Measurements from ENCODE around the gene TRRAP.

TRRAP gene

DNA sequence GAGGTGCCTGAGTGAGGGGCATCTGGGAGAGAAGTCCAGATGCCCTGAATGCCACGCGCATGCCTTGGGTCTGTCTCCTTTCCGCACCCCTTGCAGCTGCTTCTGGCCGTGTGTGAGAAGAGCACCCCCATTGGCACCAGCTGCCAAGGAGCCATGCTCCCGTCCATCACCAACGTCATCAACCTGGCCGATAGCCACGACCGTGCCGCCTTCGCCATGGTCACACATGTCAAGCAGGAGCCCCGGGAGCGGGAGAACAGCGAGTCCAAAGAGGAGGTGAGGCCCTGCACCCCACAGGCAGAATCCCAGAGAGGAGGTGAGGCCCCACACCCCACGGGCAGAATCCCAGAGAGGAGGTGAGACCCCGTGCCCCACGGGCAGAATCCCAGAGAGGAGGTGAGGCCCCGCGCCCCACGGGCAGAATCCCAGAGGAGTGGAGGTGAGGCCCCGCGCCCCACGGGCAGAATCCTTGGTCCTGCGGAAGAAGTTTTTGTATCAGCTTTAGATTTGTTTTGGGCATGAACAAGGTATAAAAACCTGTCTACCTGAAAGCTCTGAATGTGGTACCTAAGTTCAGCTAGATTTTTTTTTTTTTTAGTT is 91.8 kb downstream of the TRRAP start:
- H3K4me3 ChIP-seq (ENCODE audit: low read length) = no peak overlapping the region
- H3K4me1 ChIP-seq (ENCODE audit: control insufficient read depth, insufficient read depth, low read length) = no peaks in the 10 kb centered on the region
- H3K27ac ChIP-seq (ENCODE audit: low read depth, low read length) = no peak overlapping the region
- H3K9ac ChIP-seq (ENCODE audit: low read length) = no peak overlapping the region
- H3K36me3 ChIP-seq (ENCODE audit: control insufficient read depth, insufficient read depth, low read length) = peaks cover 66% of the 10 kb centered on the region
- no peaks in the 10 kb centered on the region for H3K27me3 ChIP-seq (ENCODE audit: control insufficient read depth, insufficient read depth, low read length)

DNA sequence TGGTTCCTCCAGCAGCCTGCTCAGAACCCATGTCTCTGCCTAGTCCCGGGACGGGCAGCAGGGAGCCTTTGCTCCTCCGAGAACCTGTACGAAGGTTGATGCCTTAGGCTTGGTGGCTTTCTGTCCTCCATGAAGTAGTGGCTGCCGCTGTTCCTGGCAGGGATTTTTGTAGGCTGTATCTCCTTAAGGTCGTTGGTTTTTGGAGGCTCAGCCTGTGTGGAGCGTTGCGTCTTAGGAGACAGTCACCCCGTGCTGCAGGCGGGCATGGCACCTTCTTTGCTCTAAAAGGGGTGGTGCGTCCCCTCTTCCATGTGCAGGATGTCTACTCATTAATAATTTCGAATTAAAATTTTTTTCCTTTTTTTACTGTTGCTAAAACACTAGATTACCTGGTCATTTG is 92.5 kb downstream of the TRRAP start:
- Histone ChIP-seq H3K27me3 (ENCODE audit: control insufficient read depth, insufficient read depth, low read length) (no peaks in the 10 kb centered on the region), H3K27ac (ENCODE audit: low read depth, low read length) (no peak overlapping the region), H3K36me3 (ENCODE audit: control insufficient read depth, insufficient read depth, low read length) (peaks cover 61% of the 10 kb centered on the region), H3K4me3 (ENCODE audit: low read length) (no peak overlapping the region), H3K9ac (ENCODE audit: low read length) (no peak overlapping the region), H3K4me1 (ENCODE audit: control insufficient read depth, insufficient read depth, low read length) (no peaks in the 10 kb centered on the region)

DNA sequence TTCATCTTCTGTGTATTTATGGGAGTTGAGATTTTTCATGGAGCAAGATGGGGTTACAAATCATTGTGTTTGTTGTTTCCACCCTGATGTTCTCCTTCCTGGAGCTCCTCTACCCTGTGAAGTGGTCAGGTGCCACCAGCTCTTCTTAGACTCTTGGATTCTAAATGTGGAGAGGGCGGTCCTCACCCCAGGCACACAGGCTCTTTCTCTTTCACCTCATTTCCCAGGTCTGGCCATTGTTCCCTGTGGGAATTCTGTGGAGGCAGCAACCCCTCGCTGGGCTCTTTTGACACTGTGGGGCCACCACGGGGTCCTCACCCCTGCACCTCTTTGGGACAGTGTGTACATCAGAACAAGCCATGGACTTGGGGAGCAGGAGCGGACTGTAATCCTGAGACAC is 95.9 kb downstream of the TRRAP start:
- Histone ChIP-seq H3K9ac (ENCODE audit: low read length) (no peak overlapping the region), H3K4me1 (ENCODE audit: control insufficient read depth, insufficient read depth, low read length) (no peaks in the 10 kb centered on the region), H3K27me3 (ENCODE audit: control insufficient read depth, insufficient read depth, low read length) (no peaks in the 10 kb centered on the region), H3K36me3 (ENCODE audit: control insufficient read depth, insufficient read depth, low read length) (peaks cover 72% of the 10 kb centered on the region), H3K4me3 (ENCODE audit: low read length) (no peak overlapping the region), H3K27ac (ENCODE audit: low read depth, low read length) (no peak overlapping the region)

DNA sequence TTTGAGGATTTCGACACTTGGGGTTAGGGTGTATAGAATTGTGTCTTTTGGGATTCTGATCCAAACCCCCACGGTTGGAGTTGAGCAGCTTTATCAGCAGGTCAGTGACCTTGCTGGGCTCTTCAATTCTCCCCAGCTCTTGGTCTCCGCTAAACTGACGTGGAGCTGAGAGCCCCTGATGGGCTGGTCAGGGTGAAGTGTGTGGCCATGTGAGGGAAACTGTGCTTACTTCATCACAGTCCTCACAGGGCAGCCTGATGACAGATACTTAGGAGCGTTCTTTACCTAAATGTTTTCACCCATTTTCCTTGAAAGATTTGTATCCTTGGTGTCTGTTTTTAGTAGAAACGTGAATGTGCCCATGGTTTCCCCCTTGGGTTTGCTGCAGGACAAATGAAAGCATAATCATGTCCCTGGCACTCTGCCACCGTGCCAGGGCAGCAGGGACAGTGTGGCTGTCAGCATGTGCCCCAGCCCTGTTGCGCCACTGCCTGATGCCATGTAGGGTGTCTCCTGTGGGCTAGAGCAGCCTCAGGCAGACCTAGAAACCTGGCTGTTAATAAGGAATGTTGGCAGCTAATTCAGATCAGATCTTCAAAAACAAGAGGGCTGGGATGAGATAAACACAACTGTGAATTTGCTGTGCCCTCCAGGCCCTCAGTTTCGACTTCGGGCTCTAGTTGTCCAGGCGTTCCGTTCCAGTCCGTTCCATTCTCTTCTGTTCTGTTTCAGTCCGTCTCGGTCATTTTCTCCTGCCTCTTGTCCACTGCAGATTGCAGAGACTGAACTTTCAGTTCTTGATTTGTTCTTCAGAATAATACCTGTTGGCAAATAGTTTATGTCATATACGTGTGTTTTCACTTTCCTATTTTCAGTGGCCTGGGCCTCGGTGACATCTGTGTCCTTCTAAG is 96.8 kb downstream of the TRRAP start:
- Histone ChIP-seq H3K27ac (ENCODE audit: low read depth, low read length) (no peak overlapping the region), H3K4me1 (ENCODE audit: control insufficient read depth, insufficient read depth, low read length) (no peaks in the 10 kb centered on the region), H3K36me3 (ENCODE audit: control insufficient read depth, insufficient read depth, low read length) (peaks cover 69% of the 10 kb centered on the region), H3K27me3 (ENCODE audit: control insufficient read depth, insufficient read depth, low read length) (no peaks in the 10 kb centered on the region), H3K9ac (ENCODE audit: low read length) (no peak overlapping the region), H3K4me3 (ENCODE audit: low read length) (no peak overlapping the region)

DNA sequence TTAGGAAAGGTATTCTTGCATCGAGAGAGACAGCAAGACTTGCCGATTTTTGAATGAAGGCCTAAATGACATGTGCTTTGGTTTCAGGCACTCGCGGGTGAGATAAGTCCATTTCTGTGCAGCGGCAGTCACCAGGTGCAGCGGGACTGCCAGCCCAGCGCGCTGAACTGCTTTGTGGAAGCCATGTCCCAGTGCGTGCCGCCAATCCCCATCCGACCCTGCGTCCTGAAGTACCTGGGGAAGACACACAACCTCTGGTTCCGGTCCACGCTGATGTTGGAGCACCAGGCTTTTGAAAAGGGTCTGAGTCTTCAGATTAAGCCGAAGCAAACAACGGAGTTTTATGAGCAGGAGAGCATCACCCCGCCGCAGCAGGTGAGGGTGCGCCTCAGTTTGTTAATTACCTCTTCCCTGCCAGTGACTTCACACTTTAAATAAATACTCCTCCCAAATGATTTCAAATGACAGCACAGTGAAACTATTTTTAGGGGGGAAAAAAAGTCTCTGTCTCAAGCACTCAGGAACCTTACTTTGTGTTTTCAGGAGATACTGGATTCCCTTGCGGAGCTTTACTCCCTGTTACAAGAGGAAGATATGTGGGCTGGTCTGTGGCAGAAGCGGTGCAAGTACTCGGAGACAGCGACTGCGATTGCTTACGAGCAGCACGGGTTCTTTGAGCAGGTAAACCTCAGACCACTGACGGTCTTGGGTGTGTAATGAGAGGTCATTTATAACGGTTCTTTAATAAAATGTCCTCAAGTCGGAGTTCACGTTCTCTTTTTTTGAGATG is 98.3 kb downstream of the TRRAP start:
- Histone ChIP-seq H3K4me3 (ENCODE audit: low read length) (no peak overlapping the region), H3K27me3 (ENCODE audit: control insufficient read depth, insufficient read depth, low read length) (no peaks in the 10 kb centered on the region), H3K9ac (ENCODE audit: low read length) (no peak overlapping the region), H3K36me3 (ENCODE audit: control insufficient read depth, insufficient read depth, low read length) (peaks cover 61% of the 10 kb centered on the region), H3K27ac (ENCODE audit: low read depth, low read length) (no peak overlapping the region), H3K4me1 (ENCODE audit: control insufficient read depth, insufficient read depth, low read length) (no peaks in the 10 kb centered on the region)

DNA sequence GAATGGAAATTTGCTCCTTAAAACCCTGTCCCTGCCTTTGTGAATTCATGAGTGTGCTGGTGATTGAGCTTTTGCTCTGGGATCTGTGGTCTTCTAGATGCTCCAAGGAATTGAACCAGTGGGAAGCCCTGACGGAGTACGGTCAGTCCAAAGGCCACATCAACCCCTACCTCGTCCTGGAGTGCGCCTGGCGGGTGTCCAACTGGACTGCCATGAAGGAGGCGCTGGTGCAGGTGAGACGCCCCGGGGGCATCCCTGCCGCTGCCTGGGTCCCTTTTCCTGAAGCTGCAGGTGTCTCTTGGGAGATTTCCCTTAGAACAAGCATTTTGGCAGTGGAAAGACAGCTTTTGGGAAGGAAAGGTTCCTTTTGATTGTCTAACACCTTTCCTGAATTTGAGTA is 100.3 kb downstream of the TRRAP start:
- Histone ChIP-seq H3K9ac (ENCODE audit: low read length) (no peak overlapping the region), H3K36me3 (ENCODE audit: control insufficient read depth, insufficient read depth, low read length) (peaks cover 61% of the 10 kb centered on the region), H3K4me1 (ENCODE audit: control insufficient read depth, insufficient read depth, low read length) (no peaks in the 10 kb centered on the region), H3K4me3 (ENCODE audit: low read length) (no peak overlapping the region), H3K27me3 (ENCODE audit: control insufficient read depth, insufficient read depth, low read length) (no peaks in the 10 kb centered on the region), H3K27ac (ENCODE audit: low read depth, low read length) (no peak overlapping the region)

DNA sequence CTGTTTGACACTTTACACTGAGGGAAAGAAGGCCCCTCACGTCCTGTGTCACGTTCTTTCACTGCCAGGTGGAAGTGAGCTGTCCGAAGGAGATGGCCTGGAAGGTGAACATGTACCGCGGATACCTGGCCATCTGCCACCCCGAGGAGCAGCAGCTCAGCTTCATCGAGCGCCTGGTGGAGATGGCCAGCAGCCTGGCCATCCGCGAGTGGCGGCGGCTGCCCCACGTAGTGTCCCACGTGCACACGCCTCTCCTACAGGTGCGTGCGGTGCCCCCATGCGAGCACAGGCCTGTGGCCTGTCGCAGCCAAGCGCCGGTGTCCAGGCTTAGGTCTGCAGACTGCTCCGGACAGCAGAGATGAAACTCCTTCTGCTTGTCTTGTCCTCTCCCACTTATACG is 103.4 kb downstream of the TRRAP start:
- H3K36me3 ChIP-seq (ENCODE audit: control insufficient read depth, insufficient read depth, low read length) = peaks cover 61% of the 10 kb centered on the region
- H3K27ac ChIP-seq (ENCODE audit: low read depth, low read length) = no peak overlapping the region
- no peak overlapping the region for H3K9ac ChIP-seq (ENCODE audit: low read length)
- H3K4me1 ChIP-seq (ENCODE audit: control insufficient read depth, insufficient read depth, low read length) = no peaks in the 10 kb centered on the region
- no peak overlapping the region for H3K4me3 ChIP-seq (ENCODE audit: low read length)
- H3K27me3 ChIP-seq (ENCODE audit: control insufficient read depth, insufficient read depth, low read length) = no peaks in the 10 kb centered on the region

DNA sequence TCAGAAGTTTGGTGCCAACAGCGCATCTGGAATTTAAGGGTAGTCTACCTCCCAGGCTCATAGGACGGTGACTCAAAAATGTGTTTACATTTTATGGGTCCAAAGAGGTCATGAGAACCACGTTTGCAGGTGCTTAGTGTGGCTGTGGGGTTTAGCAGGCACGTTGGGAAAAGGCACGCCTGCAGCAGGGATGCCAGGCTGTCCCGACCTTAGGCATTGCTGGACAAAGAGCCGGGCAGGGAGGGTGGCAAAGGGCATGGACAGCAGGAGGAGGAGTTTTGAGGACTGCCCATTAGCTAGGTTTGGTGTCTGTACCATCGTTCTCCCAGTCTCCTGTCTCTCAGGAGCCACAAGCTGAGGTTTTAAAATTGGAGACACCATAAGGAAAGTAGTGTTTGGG is 104.4 kb downstream of the TRRAP start:
- H3K27me3 ChIP-seq (ENCODE audit: control insufficient read depth, insufficient read depth, low read length) = no peaks in the 10 kb centered on the region
- H3K36me3 ChIP-seq (ENCODE audit: control insufficient read depth, insufficient read depth, low read length) = peaks cover 55% of the 10 kb centered on the region
- H3K4me3 ChIP-seq (ENCODE audit: low read length) = no peak overlapping the region
- no peaks in the 10 kb centered on the region for H3K4me1 ChIP-seq (ENCODE audit: control insufficient read depth, insufficient read depth, low read length)
- no peak overlapping the region for H3K27ac ChIP-seq (ENCODE audit: low read depth, low read length)
- H3K9ac ChIP-seq (ENCODE audit: low read length) = no peak overlapping the region

DNA sequence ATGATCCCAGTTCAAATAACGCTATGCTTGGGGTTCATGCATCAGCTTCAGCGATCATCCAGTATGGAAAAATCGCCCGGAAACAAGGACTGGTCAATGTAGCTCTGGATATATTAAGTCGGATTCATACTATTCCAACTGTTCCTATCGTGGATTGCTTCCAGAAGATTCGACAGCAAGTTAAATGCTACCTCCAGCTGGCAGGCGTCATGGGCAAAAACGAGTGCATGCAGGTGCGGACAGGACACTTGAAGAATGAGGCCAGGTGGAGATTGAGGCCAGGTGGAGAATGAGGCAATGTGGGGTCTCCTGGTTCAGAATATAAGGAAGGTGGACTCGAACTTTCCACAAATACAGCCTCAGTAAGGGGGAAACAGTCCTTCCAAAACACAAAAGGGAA is 105.8 kb downstream of the TRRAP start:
- peaks cover 47% of the 10 kb centered on the region for H3K36me3 ChIP-seq (ENCODE audit: control insufficient read depth, insufficient read depth, low read length)

DNA sequence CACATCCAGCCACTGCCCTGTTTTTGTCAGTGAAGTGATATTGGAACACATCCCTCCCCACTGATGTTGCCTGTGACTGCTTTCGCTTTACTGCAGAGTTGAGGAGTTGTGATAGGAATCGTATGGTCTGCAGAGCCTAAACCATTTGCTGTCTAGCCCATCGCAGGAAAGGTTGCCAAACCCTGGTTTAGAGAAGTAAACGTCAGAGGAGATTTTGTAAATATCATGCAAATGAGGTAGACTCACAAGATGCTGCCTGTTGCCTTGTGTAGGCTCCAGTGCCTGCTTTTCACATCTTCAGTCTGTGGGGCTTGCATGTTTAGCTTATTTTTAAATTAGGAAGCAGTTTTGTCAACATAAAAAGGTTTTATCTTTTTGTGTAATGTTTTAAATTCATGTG is 107.1 kb downstream of the TRRAP start:
- Histone ChIP-seq H3K4me1 (ENCODE audit: control insufficient read depth, insufficient read depth, low read length) (no peaks in the 10 kb centered on the region), H3K9ac (ENCODE audit: low read length) (no peak overlapping the region), H3K4me3 (ENCODE audit: low read length) (no peak overlapping the region), H3K27me3 (ENCODE audit: control insufficient read depth, insufficient read depth, low read length) (no peaks in the 10 kb centered on the region), H3K36me3 (ENCODE audit: control insufficient read depth, insufficient read depth, low read length) (peaks cover 44% of the 10 kb centered on the region), H3K27ac (ENCODE audit: low read depth, low read length) (no peak overlapping the region)

More for the DNA sequence above, 105.8 kb downstream of the TRRAP start:
- no peak overlapping the region for H3K4me3 ChIP-seq (ENCODE audit: low read length)
- H3K27me3 ChIP-seq (ENCODE audit: control insufficient read depth, insufficient read depth, low read length) = no peaks in the 10 kb centered on the region
- H3K9ac ChIP-seq (ENCODE audit: low read length) = no peak overlapping the region
- H3K27ac ChIP-seq (ENCODE audit: low read depth, low read length) = no peak overlapping the region
- H3K4me1 ChIP-seq (ENCODE audit: control insufficient read depth, insufficient read depth, low read length) = no peaks in the 10 kb centered on the region

DNA sequence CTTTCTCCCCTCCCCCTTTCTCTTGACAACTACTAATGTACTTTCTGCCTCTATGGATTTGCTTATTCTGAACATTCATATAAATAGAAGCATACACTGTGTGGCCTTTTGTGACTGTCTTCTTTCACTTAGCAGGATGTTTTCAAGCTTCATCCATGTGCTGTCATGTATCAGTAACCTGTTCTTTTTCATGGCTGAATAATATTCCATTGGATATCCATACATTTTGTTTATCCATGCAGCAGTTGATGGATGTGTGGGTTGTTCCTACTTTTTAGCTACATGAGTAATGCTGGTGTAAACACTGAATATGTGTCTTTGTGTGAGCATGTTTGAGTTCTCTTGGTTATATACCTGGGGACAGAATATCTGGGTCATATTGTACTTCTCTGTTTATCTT is 107.6 kb downstream of the TRRAP start:
- no peaks in the 10 kb centered on the region for H3K27me3 ChIP-seq (ENCODE audit: control insufficient read depth, insufficient read depth, low read length)
- no peak overlapping the region for H3K4me3 ChIP-seq (ENCODE audit: low read length)
- no peak overlapping the region for H3K27ac ChIP-seq (ENCODE audit: low read depth, low read length)
- H3K36me3 ChIP-seq (ENCODE audit: control insufficient read depth, insufficient read depth, low read length) = peaks cover 47% of the 10 kb centered on the region
- H3K9ac ChIP-seq (ENCODE audit: low read length) = no peak overlapping the region
- no peaks in the 10 kb centered on the region for H3K4me1 ChIP-seq (ENCODE audit: control insufficient read depth, insufficient read depth, low read length)

DNA sequence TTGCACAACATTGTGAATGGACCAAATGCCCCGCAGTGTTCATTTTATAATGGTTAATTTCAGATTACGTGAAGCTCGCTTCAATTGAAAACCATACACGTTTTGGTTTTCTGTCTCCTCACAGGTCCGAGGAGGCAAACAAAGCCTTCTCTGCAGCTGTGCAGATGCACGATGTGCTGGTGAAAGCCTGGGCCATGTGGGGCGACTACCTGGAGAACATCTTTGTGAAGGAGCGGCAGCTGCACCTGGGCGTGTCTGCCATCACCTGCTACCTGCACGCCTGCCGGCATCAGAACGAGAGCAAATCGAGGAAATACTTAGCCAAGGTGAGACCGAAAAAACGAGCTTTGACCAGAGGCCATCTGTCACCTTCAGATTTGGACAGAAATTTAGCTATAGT is 110.3 kb downstream of the TRRAP start:
- H3K4me1 ChIP-seq (ENCODE audit: control insufficient read depth, insufficient read depth, low read length) = no peaks in the 10 kb centered on the region
- no peak overlapping the region for H3K9ac ChIP-seq (ENCODE audit: low read length)
- no peaks in the 10 kb centered on the region for H3K27me3 ChIP-seq (ENCODE audit: control insufficient read depth, insufficient read depth, low read length)
- H3K36me3 ChIP-seq (ENCODE audit: control insufficient read depth, insufficient read depth, low read length) = peaks cover 49% of the 10 kb centered on the region
- no peak overlapping the region for H3K4me3 ChIP-seq (ENCODE audit: low read length)
- H3K27ac ChIP-seq (ENCODE audit: low read depth, low read length) = no peak overlapping the region

All from rectal smooth muscle tissue (tissue), 1 donor.